Osteoblast (primary cell): Measurements from ENCODE around the gene MYRFL. TPM values are rescaled to one million over a fixed set of nuclear protein-coding genes. Genes with fewer than 3 reads are reported as not detected.

Experiments
- DNase-seq: peaks from one replicate; pipeline ENCODE4 v3.0.0; 2011; ENCODE audit warnings: low spot score, mixed read lengths; ENCODE audit not compliant: insufficient read length; ENCODE audit errors: missing footprints
- H2AFZ ChIP-seq: 2 replicates; pipeline ENCODE4 v1.6.0; 2011; ENCODE audit warnings: mild to moderate bottlenecking, low read length
- H3K27ac ChIP-seq: 2 replicates; pipeline ENCODE4 v1.5.1; 2011; ENCODE audit warnings: mild to moderate bottlenecking, low read depth, low read length, moderate library complexity
- H3K27me3 ChIP-seq: 2 replicates; pipeline ENCODE4 v1.6.0; 2012; ENCODE audit warnings: mild to moderate bottlenecking, control low read depth, inconsistent platforms, low read length, moderate library complexity; ENCODE audit not compliant: insufficient read depth
- H3K36me3 ChIP-seq: 2 replicates; pipeline ENCODE4 v1.5.1; 2011; ENCODE audit warnings: mild to moderate bottlenecking, low read length, control low read depth, moderate library complexity; ENCODE audit not compliant: insufficient read depth
- H3K4me1 ChIP-seq: 2 replicates; pipeline ENCODE4 v1.5.1; 2011; ENCODE audit warnings: mild to moderate bottlenecking, low read length, control low read depth, moderate library complexity; ENCODE audit not compliant: insufficient read depth
- H3K4me2 ChIP-seq: 2 replicates; pipeline ENCODE4 v1.6.0; 2011; ENCODE audit warnings: mild to moderate bottlenecking, low read length; ENCODE audit not compliant: insufficient read depth
- H3K4me3 ChIP-seq: fragments of 200-600 bp; sonication (generic); 3 replicates; pipeline ENCODE4 v1.5.1; 2012; ENCODE audit warnings: mild to moderate bottlenecking, low read length, inconsistent platforms; ENCODE audit not compliant: insufficient read depth
- H3K79me2 ChIP-seq: 2 replicates; pipeline ENCODE4 v1.6.0; 2012; ENCODE audit warnings: mild to moderate bottlenecking, low read length, control low read depth, inconsistent platforms; ENCODE audit not compliant: insufficient read depth
- H3K9me3 ChIP-seq: 2 replicates; pipeline ENCODE4 v1.5.1; 2011; ENCODE audit warnings: low read depth, low read length, control low read depth
- H4K20me1 ChIP-seq: 2 replicates; pipeline ENCODE4 v1.6.0; 2012; ENCODE audit warnings: mild to moderate bottlenecking, low read length, control low read depth; ENCODE audit not compliant: insufficient read depth
- total RNA-seq: library from RNA; depleted of rRNA; stranded (reverse); fragments of >200 nt; gene quantifications from 2 replicates; pipeline ENCODE4 v1.2.3, GENCODE V29; 2012
- TF ChIP-seq, protein P1 (sequence below): IDR thresholded peaks from 2 replicates; pipeline ENCODE4 v1.5.1; 2011; ENCODE audit warnings: mild to moderate bottlenecking, low read depth, low read length, moderate library complexity; ENCODE audit errors: extremely low read depth

MYRFL gene
- total RNA-seq, 1 donor, result not detected

DNA sequence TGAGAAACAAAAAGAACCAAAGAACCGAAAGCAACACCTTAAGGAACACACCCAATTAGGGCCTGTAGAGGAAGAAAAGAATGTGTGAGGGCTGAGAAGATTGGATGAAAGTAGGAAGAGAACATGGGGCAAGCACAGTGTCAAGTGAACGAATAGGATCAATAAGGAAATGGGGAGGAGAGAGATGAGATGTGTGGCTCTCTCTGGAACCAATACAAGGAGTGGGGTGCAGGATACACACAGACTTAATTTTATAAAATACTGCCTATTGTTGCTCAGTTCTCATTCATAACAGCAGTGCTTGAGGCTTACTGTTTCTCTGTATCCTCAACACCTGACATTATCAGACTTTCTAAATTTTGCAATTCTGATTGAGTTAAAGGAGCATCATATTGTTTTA lies 93.3 kb downstream of the MYRFL start:
- no peak for DNase-seq
- no peaks in the 10 kb centered on the region for H3K36me3 ChIP-seq
- H3K4me1 ChIP-seq, result no peaks in the 10 kb centered on the region
- no peaks in the 10 kb centered on the region for H3K79me2 ChIP-seq
- no peak overlapping the region for H2AFZ ChIP-seq
- H3K9me3 ChIP-seq, result no peaks in the 10 kb centered on the region
- H4K20me1 ChIP-seq, result no peaks in the 10 kb centered on the region
- TF ChIP-seq, protein P1, sequence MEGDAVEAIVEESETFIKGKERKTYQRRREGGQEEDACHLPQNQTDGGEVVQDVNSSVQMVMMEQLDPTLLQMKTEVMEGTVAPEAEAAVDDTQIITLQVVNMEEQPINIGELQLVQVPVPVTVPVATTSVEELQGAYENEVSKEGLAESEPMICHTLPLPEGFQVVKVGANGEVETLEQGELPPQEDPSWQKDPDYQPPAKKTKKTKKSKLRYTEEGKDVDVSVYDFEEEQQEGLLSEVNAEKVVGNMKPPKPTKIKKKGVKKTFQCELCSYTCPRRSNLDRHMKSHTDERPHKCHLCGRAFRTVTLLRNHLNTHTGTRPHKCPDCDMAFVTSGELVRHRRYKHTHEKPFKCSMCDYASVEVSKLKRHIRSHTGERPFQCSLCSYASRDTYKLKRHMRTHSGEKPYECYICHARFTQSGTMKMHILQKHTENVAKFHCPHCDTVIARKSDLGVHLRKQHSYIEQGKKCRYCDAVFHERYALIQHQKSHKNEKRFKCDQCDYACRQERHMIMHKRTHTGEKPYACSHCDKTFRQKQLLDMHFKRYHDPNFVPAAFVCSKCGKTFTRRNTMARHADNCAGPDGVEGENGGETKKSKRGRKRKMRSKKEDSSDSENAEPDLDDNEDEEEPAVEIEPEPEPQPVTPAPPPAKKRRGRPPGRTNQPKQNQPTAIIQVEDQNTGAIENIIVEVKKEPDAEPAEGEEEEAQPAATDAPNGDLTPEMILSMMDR, result no peak
- no peak overlapping the region for H3K27ac ChIP-seq
- H3K4me2 ChIP-seq, result no peak overlapping the region
- no peak overlapping the region for H3K4me3 ChIP-seq
- no peaks in the 10 kb centered on the region for H3K27me3 ChIP-seq

DNA sequence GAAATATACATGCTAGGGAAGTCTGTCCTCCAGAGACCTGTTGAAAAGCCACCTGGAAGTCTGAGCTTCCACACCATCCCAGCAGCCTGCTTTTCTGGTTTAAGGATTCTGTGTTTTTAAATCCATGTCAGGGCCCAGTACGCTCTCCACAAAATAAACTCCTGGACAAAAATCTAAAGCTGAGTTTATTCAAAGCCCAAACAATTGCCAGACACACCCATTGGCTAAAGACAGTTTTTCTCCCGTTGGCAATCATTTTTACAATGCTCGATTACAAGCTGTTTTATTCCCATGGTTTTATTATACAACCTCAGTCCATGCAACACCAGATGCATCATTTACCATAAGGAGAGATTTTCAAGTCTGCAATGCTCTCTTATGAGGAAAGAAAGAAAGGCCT lies 94.5 kb downstream of the MYRFL start:
- Histone ChIP-seq H3K36me3 (no peaks in the 10 kb centered on the region), H3K79me2 (no peaks in the 10 kb centered on the region), H3K27me3 (no peaks in the 10 kb centered on the region), H3K4me3 (no peak overlapping the region), H4K20me1 (no peaks in the 10 kb centered on the region), H3K4me2 (no peak overlapping the region), H3K4me1 (no peaks in the 10 kb centered on the region), H2AFZ (no peak overlapping the region), H3K27ac (no peak overlapping the region), H3K9me3 (no peaks in the 10 kb centered on the region)
- no peak for DNase-seq
- TF ChIP-seq, protein P1, result no peak

DNA sequence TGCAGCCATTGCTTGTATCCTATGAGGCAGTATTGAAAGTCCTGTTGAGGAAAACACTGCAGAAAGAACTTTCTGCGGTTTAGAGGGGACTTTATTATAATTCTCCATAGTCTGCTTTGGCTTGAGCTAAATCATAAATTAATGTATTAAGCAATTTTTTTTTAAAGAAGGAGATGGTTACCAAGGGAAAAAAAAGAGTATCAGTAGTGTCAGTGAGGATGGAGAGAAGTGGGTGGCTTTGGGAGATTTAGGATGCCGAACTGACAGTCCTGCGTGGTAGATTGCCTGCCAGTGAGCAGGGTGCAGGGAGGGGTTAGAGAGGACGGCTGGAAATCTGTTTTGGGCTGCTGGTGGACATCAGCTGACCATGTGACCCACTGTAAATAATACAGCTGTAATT lies 96.8 kb downstream of the MYRFL start:
- no peaks in the 10 kb centered on the region for H3K36me3 ChIP-seq
- H3K4me1 ChIP-seq, result no peaks in the 10 kb centered on the region
- no peaks in the 10 kb centered on the region for H3K79me2 ChIP-seq
- H3K27me3 ChIP-seq, result no peaks in the 10 kb centered on the region
- no peak overlapping the region for H2AFZ ChIP-seq
- H3K4me3 ChIP-seq, result no peak overlapping the region
- TF ChIP-seq, protein P1, result no peak
- H3K27ac ChIP-seq, result no peak overlapping the region
- H3K4me2 ChIP-seq, result no peak overlapping the region
- DNase-seq, result no peak
- H4K20me1 ChIP-seq, result no peaks in the 10 kb centered on the region
- H3K9me3 ChIP-seq, result no peaks in the 10 kb centered on the region

DNA sequence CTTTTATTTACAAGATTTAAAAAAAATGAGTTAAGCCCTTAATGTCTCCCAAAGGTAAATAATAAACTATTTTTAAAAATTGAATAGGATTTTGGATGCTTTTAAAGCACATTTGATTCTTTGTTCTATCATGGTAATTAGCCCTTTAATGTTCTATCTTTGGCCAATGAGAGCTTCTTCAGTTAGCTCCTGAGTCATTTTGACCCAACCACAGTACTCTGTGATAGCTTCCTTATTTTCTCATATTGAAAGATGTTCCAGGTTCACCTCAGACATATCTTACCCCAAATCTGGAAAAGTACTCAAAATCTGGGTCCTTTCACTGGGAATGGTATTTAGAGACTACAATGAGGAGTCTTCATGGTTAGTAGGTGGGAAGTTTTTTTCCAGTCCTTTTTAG lies 98.0 kb downstream of the MYRFL start:
- Histone ChIP-seq H3K4me2 (no peak overlapping the region), H3K79me2 (no peaks in the 10 kb centered on the region), H3K27me3 (no peaks in the 10 kb centered on the region), H3K9me3 (no peaks in the 10 kb centered on the region), H3K4me1 (no peaks in the 10 kb centered on the region), H2AFZ (no peak overlapping the region), H3K36me3 (no peaks in the 10 kb centered on the region), H3K27ac (no peak overlapping the region), H4K20me1 (no peaks in the 10 kb centered on the region), H3K4me3 (no peak overlapping the region)
- no peak for DNase-seq
- TF ChIP-seq, protein P1, result no peak
